HG02623 (cell line): ENCODE results near the gene HOMEZ.
"Not testable (repeated sequence)": the region's sequence is repeated elsewhere in the genome, so short reads cannot be mapped to it uniquely, and the experiment has no call there.

ENCODE experiments used
- ATAC-seq: cut with Tn5 transposase; IDR thresholded peaks from one replicate; pipeline ENCODE4 v1.9.1; 2021; ENCODE audit warnings: moderate library complexity; ENCODE audit not compliant: unreplicated experiment

The HOMEZ gene

DNA sequence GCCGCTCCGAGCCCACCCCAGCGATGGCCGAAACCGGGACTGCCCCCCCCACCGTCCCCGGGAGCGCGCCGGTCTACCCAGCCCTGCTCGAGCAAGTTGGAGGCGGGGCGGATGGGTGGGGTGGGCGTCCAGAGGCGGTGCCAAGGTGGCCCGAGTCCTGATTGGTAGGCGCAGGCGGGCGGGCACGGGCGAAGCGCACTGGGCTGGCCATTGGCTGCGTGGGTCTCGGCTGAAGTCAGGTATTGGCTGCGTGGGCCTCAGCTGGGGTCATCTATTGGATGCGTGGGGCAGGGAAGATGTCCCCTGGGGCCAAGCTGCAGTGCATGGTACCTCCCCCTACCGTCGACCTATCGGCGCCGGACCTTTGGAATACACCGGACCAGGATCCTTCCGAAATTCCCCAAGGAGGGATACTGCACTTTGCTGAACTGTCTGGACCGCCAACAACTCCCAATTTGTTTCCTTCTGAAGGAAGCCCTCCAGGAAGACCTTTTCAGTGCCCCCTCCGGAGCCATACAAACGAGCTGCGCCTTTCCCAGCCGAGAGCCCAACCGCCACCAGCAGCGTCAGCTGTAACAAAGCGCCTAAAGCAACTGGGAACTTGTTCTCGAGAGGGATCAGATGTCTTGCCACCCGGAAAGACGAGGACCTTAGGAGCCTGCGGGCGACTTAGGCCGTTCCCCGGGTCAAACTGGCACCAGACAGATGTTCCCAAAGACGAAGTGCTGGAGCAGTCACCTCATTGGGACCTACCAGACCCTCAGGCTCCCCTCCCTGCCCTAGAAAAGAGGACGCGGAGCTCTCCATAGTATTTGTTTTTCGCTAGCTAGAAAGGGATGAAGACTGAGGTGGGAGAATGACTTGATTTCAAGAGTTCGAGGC is at the start of gene HOMEZ:
Gene HOMEZ (minus strand): TSS at position 113 of the 882 bp plus-strand sequence. CDS start 180 bp downstream, outside the sequence.
- peak; percentile 96 for ATAC-seq

GRCh38 chr14:23335623-23336022 is 49.7 kb upstream of the HOMEZ start:
- no peak for ATAC-seq

- ATAC-seq: no peak
These were observed 42.2 kb upstream of the HOMEZ start for GRCh38 chr14:23327947-23328744.

- ATAC-seq: no peak
These were observed 40.8 kb upstream of the HOMEZ start for GRCh38 chr14:23326491-23327332.

- not testable (repeated sequence) for ATAC-seq
These were observed 39.8 kb upstream of the HOMEZ start for GRCh38 chr14:23325746-23326145.

GRCh38 chr14:23324993-23325392 is 39.1 kb upstream of the HOMEZ start:
- no peak for ATAC-seq

- no peak for ATAC-seq
These were observed 38.5 kb upstream of the HOMEZ start for GRCh38 chr14:23324455-23324846.

- ATAC-seq: no peak
These were observed 38.0 kb upstream of the HOMEZ start for GRCh38 chr14:23323838-23324454.

GRCh38 chr14:23322568-23323517 is 36.9 kb upstream of the HOMEZ start:
- no peak for ATAC-seq

DNA sequence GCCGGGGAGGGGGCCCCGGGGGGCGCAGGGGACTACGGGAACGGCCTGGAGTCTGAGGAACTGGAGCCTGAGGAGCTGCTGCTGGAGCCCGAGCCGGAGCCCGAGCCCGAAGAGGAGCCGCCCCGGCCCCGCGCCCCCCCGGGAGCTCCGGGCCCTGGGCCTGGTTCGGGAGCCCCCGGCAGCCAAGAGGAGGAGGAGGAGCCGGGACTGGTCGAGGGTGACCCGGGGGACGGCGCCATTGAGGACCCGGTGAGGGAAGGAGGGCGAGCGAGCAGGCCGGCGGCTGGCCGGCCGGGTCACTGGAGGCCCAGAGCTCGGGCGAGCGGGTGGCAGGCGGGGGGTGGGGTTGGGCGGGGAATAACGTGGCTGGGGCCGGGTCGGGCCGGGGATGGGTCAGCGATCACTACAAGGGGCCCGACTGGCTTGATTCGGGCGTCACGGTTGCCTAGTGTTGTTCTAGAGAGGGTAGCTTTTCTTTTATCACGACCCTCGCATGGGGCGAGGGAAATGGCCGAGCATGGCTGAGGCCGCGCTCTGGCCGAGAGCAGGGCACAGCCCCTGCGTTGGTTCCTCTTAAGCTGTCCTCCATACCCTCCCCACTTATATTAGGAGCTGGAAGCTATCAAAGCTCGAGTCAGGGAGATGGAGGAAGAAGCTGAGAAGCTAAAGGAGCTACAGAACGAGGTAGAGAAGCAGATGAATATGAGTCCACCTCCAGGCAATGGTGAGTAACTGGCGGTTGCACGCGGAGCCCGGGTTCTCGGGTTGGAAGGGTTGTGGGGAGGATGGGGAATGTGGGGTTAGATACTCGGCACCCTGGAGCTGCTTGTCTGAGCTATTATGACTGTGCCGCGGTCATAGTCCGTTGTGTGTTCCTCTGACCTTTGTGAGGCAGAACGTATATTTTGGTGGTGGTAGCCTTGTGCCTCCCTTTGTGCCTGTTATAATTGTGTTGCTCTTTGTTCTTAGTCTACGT is 35.9 kb upstream of the HOMEZ start:
- peak; percentile 7 for ATAC-seq

DNA sequence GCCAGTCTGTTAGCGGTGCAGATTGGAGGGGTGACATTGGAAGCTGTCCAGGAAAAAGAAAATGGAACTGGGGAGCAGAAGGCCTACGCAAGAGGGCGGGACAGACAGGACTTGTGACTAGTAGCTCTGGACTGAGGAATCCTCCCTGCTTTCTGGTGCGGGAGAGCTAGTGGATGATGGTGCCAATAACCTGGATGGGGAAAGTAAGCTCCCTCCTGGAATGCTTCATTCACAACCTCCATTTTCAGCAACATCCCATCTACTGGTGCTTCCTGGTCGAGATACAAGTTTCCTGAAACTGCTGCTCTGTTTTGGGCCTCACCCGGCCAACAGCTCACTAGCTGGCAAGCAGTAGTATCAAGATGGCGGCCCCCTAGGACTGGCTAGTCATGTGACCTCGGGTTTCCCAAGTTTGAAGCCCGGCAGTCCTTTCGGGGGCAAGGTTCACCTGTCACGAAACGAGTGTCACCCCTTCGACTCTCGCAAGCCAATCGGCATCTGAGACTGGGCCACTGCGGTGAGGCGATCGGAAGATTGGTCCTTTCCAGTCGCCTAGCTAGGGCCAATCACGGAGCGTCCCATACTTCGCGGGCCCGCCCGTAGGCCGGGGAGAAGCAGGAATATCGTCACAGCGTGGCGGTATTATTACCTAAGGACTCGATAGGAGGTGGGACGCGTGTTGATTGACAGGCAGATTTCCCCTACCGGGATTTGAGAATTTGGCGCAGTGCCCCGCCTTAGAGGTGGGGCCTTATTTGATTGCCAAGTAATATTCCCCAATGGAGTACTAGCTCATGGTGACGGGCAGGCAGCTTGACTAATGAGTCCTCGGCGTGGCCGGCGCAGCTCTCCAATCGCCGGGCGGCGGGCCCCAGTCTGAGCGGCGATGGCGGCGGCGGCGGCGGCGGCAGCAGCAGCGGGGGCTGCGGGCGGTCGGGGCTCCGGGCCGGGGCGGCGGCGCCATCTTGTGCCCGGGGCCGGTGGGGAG is 34.9 kb upstream of the HOMEZ start, which contains the start of gene PABPN1:
Gene PABPN1 (plus strand): TSS at position 874 of the 988 bp plus-strand sequence. CDS start 13 bp downstream, at position 887.
- ATAC-seq: peak; percentile 91

GRCh38 chr14:23319746-23320583 is 34.0 kb upstream of the HOMEZ start:
- ATAC-seq: no peak

DNA sequence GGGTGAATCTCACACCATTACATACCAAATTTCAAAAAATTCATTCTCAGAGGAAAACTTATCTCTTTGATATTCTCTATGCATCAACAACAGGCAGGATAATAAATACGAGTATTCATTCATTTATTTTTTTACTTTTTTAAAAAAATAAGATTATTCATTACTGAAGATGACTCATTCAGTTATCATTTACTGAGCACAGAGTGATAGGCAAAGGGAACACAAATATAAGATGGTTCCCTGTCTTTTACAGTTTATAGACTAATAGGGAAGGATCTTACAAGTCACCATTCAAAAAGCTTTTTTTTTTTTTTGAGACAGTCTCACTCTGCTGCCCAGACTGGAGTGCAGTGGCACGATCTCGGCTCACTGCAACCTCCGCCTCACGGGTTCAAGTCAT is 30.4 kb upstream of the HOMEZ start:
- no peak for ATAC-seq

DNA sequence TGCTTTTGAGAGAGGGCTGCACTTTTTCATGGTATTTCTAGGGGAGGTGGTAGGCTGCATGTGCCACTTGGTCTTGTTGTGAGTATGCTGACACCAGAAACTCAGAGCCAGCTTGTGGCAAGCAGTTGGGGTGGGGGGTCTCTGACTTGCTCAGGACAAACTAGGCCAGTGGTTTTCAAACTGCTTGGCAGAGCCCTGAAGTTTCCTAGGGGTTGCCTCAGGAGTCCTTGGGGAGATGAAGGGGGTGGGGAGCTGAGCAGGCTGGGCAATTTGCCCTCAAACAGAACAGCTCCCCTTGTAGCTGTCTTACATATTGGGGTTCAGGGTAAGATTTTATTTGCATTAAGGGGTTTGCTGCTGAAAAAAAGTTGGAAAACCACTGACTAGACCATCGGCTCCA is 24.6 kb upstream of the HOMEZ start:
- ATAC-seq: no peak

GRCh38 chr14:23308721-23309445 is 23.0 kb upstream of the HOMEZ start:
- no peak for ATAC-seq
